Fibroblast of lung (primary cell): ENCODE data around the gene TMEM63B. TPM values are rescaled to one million over a fixed set of nuclear protein-coding genes. Genes with fewer than 3 reads are reported as not detected.

Experiments
- DNase-seq, 2 donors: peaks; one replicate each; pipeline versions ENCODE4 v3.0.0 to v3.0.0-alpha.2; 2010; ENCODE audit warnings: low read depth in 2 of 2
- H2AFZ ChIP-seq: 2 replicates; pipeline ENCODE4 v1.5.1; 2012; ENCODE audit warnings: low read length, control low read depth, inconsistent platforms
- H3K27ac ChIP-seq: 2 replicates; pipeline ENCODE4 v1.5.1; 2011; ENCODE audit warnings: low read length, control low read depth; ENCODE audit not compliant: insufficient read depth
- H3K27me3 ChIP-seq: 2 replicates; pipeline ENCODE4 v1.5.1; 2011; ENCODE audit warnings: mild to moderate bottlenecking, low read length; ENCODE audit not compliant: control insufficient read depth, insufficient read depth
- H3K36me3 ChIP-seq: 2 replicates; pipeline ENCODE4 v1.5.1; 2011; ENCODE audit warnings: low read length; ENCODE audit not compliant: control insufficient read depth, insufficient read depth
- H3K4me1 ChIP-seq: 2 replicates; pipeline ENCODE4 v1.5.1; 2011; ENCODE audit warnings: low read length; ENCODE audit not compliant: control insufficient read depth, insufficient read depth; ENCODE audit errors: extremely low read depth
- H3K4me2 ChIP-seq: 2 replicates; pipeline ENCODE4 v1.5.1; 2011; ENCODE audit warnings: low read length, control low read depth; ENCODE audit not compliant: insufficient read depth; ENCODE audit errors: extremely low read depth
- H3K4me3 ChIP-seq, 4 experiments: fragments of 200-600 bp in 1 of 4; sonication (generic) in 1 of 4; replicated peaks in 1 of 4; 2 replicates each; pipeline ENCODE4 v1.5.1; 2011 to 2016; ENCODE audit warnings: low read length in 4 of 4, low read depth in 3 of 4, mild to moderate bottlenecking in 3 of 4, control low read depth in 2 of 4, inconsistent platforms in 1 of 4, mixed read lengths in 1 of 4; ENCODE audit not compliant: insufficient read depth in 1 of 4; ENCODE audit errors: control extremely low read depth in 1 of 4
- H3K79me2 ChIP-seq: 2 replicates; pipeline ENCODE4 v1.5.1; 2012; ENCODE audit warnings: mild to moderate bottlenecking, low read length, inconsistent platforms; ENCODE audit not compliant: control insufficient read depth, insufficient read depth
- H3K9ac ChIP-seq: 2 replicates; pipeline ENCODE4 v1.5.1; 2011; ENCODE audit warnings: mild to moderate bottlenecking, low read length, control low read depth; ENCODE audit not compliant: insufficient read depth
- H3K9me3 ChIP-seq: 2 replicates; pipeline ENCODE4 v1.5.1; 2012; ENCODE audit warnings: low read depth, low read length; ENCODE audit not compliant: control insufficient read depth, insufficient read depth
- H4K20me1 ChIP-seq: 2 replicates; pipeline ENCODE4 v1.5.1; 2011; ENCODE audit warnings: low read length; ENCODE audit not compliant: control insufficient read depth, insufficient read depth; ENCODE audit errors: extremely low read depth
- CTCF ChIP-seq, 2 donors: IDR thresholded peaks in 1 of 2; conservative IDR thresholded peaks in 1 of 2; 1 replicate in 1 of 2; 2 replicates in 1 of 2; pipeline ENCODE4 v1.5.1; 2011 to 2012; ENCODE audit warnings: low read length in 2 of 2, control low read depth in 1 of 2, inconsistent platforms in 1 of 2, low read depth in 1 of 2, mild to moderate bottlenecking in 1 of 2
- EZH2 ChIP-seq: IDR thresholded peaks from 2 replicates; pipeline ENCODE4 v1.5.1; 2012; ENCODE audit warnings: low read length, control low read depth, mild to moderate bottlenecking; ENCODE audit errors: missing control alignments
- polyA plus RNA-seq, 2 donors: library from polyadenylated mRNA; depleted of rRNA in 1 of 2; stranded (reverse) in 1 of 2; unstranded in 1 of 2; fragments of >200 nt; gene quantifications; 2 replicates each; pipeline ENCODE4 v1.2.1, GENCODE V29; 2011 to 2012; ENCODE audit warnings: missing spikeins in 1 of 2
- total RNA-seq: library from RNA; depleted of rRNA; stranded (reverse); fragments of >200 nt; gene quantifications from 2 replicates; pipeline ENCODE4 v1.2.1, GENCODE V29; 2014

TMEM63B gene
- total and polyA plus RNA-seq, 2 donors (not counting 1 experiment from before 2014, with no cell fraction given): 32.2 to 42.1 TPM

DNA sequence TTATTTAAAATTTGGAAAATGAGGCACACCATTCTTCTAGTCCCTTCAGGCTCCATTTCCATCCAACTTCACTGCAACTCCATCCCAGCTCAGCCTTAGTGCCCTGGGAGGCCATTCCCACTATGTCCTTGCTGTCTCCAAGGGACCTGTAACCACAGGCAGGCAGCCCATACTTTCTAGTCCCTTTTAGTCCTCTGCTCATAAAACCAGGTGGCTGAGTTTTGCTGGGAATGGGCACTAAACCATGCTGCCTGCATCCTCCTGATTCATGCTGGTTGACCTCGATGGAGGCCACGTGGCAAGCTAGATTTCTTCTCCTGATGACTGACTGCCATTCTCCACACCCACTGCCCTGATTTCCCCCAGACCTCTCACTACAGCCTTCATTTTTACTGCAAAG lies 61.9 kb downstream of the TMEM63B start:
- no peak for TF ChIP-seq CTCF (conservative IDR thresholded peaks at IDR 0.05 in 1 of 2, IDR thresholded peaks at IDR 0.05 in 1 of 2; ENCODE audit: low read depth in 1 of 2, low read length in 2 of 2)
- TF ChIP-seq EZH2: no peak
- Histone ChIP-seq H3K27ac (no peak overlapping the region), H3K9ac (no peak overlapping the region), H3K4me1 (no peaks in the 10 kb centered on the region), H4K20me1 (no peaks in the 10 kb centered on the region), H3K36me3 (no peaks in the 10 kb centered on the region), H3K9me3 (no peaks in the 10 kb centered on the region), H3K27me3 (no peaks in the 10 kb centered on the region), H3K4me3 (no peak overlapping the region), H3K79me2 (no peaks in the 10 kb centered on the region), H2AFZ (no peak overlapping the region), H3K4me2 (no peak overlapping the region)
- DNase-seq: no peak

GRCh38 chr6:44190715-44191114 lies 63.4 kb downstream of the TMEM63B start:
- H3K36me3 ChIP-seq: no peaks in the 10 kb centered on the region
- H3K79me2 ChIP-seq: no peaks in the 10 kb centered on the region
- H3K4me2 ChIP-seq: no peak overlapping the region
- no peak overlapping the region for H3K27ac ChIP-seq
- no peak overlapping the region for H2AFZ ChIP-seq
- no peaks in the 10 kb centered on the region for H3K27me3 ChIP-seq
- no peaks in the 10 kb centered on the region for H4K20me1 ChIP-seq
- H3K4me3 ChIP-seq: no peak overlapping the region
- no peak for TF ChIP-seq CTCF (conservative IDR thresholded peaks at IDR 0.05 in 1 of 2, IDR thresholded peaks at IDR 0.05 in 1 of 2; ENCODE audit: low read depth in 1 of 2, low read length in 2 of 2)
- TF ChIP-seq EZH2: no peak
- H3K4me1 ChIP-seq: no peaks in the 10 kb centered on the region
- H3K9ac ChIP-seq: no peak overlapping the region
- no peaks in the 10 kb centered on the region for H3K9me3 ChIP-seq
- no peak for DNase-seq

DNA sequence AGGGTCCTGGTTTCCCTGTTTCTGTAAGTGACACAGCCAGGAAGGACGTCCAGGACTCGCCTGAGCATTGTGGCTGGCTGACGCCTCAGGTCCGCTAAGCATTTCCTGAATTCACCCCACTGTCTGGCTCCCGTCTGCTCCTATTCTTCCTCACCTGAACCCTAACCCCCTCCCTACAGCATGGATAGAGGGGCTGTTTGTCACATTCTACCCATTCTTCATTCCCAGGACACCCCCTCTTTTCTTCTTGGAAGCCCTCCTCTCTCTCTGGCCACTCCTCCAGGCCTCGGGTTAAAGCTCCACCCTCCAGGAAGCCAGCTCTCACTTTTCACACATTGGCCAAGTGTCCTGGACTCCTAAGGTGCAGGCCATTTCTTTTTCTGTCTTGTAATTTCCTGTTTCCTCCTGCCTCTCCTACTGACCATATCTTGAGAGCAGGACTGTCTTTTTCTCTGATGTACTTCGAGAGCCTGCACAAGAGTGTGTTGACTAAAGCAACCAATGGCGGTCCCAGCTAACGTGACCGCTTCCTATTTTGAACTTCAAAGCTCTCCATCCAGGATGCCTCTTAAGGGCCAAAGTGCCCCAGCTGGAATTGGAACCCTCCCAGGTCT lies 65.2 kb downstream of the TMEM63B start:
- Histone ChIP-seq H3K27ac (no peak overlapping the region), H3K9ac (no peak overlapping the region), H3K27me3 (no peaks in the 10 kb centered on the region), H3K9me3 (no peaks in the 10 kb centered on the region), H3K4me3 (no peak overlapping the region), H3K4me1 (no peaks in the 10 kb centered on the region), H2AFZ (no peak overlapping the region), H3K79me2 (no peaks in the 10 kb centered on the region), H3K4me2 (no peak overlapping the region), H4K20me1 (no peaks in the 10 kb centered on the region), H3K36me3 (no peaks in the 10 kb centered on the region)
- DNase-seq: no peak
- TF ChIP-seq CTCF (conservative IDR thresholded peaks at IDR 0.05 in 1 of 2, IDR thresholded peaks at IDR 0.05 in 1 of 2; ENCODE audit: low read depth in 1 of 2, low read length in 2 of 2) (no peak), EZH2 (no peak)
